Measurements from ENCODE around the gene REEP6.
A peak's percentile ranks its signal among the peaks of the same experiment; 100 is the strongest.
"Not testable (repeated sequence)": the region's sequence is repeated elsewhere in the genome, so short reads cannot be mapped to it uniquely, and the experiment has no call there.

Gene REEP6

DNA sequence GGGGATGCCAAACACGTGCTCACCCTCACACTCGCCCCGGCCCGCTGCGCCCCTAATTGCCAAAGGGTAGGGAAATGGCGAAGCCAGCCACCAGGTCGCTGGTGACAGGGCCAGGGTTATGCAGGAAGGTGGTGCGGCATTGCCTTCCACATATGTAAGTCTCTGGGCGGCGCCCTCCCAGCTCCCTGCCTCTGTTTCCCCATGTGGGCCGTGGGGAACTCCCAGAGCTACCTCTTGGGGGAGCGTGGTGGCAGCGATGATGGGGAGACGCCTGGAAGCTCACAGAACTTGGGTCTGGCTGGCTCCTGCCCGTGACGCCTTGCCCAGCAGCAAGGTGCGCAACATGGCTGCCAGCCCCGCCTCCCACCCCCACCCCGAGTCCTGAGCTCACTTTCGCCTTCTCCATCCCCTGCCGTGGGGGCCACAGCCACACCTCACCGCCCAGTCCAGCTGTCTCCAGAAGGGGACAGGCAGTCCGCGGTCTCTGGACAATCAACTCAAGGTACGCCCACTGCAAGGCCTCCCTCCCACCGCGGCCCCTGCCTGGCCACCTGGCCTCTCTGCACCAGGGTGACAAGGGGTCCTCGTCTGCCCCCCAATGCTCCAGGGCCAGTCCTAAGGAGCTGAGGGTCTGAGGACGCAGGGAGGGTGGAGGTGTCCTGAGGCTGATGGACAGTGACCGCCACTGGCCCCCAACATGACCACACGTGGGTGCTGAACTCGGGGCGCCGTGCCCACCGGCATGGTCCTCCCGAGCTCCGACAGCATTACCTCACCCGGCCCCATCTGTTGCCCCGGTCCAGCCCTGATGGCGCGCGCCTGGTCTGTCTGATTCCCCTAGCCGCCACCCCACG lies 18.5 kb upstream of the REEP6 start:
- peak; percentile 53 for DNase-seq (ENCODE audit: low spot score)

DNA sequence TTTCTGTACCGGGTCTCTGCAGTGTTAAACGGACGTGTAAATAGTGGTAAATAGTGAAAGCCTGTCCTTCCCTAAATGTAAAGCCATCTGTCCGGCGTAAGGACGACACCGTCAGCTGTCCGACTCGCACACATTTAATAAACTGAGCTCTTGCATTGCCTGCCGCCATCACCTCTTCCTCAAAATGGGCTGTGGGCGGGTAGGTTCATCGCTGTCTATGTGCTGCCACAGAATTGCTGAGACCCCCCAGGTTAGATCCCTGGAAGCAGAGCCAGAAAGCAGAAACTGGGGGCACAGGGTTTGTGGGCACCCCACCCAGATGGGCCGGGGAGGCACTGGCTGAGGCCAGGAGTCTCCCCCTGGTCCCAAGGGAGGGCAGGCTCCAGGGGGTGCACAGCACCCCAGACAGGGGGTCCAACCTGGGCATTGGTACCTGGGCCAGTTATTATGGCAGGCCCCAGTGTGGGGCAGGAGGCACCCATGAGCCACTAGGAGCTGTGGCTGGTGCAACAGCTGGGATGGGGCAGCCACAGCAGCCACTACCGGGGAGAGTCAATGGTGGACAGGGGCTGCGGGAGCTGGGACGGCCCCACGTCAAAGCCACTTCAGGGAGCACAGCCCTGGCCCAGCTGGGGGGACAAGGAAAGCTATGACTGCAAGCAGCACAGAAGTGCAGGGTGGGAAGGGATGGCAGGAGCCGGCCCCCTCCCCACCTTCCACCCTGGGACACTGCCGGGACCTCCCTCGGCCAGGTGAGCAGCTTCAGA lies 17.7 kb upstream of the REEP6 start:
- no peak for DNase-seq (ENCODE audit: low spot score)

DNA sequence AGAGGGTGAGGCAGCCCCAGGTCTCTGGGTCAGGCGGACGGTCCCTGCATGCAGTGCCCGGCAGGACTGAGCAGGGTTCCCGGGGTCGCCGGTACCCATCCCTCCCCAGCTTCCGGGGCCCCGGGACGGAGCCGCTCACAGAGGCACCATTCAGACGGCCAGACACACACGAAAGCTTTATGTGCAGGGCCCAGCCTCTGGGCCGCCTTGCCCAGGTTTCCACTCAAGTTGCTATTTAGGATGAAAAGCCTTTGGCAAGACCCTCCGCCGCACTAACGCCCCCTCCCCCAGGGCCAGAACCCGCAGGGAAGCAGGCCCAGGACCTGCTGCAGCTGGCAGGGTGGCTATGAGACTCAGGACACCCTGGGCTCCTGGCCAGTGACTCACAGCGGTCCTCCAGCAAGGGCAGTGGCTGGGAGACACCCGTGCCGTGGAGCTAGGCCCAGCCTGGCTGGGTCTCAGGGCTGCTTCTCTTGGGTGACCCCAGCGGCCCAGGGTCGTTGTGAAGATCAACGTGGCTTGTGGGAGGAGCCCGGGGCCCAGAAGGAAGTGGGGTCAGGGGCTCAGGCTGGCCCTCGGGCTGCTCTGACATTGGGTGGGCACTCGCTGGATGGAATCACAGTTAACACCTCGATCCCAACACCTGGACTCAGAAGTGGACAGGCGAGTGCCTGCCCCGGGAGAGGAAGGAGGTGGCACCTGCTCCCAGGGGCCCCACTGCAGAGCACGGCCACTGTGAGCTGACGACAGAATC lies 16.8 kb upstream of the REEP6 start:
- no peak for DNase-seq (ENCODE audit: low spot score)

DNA sequence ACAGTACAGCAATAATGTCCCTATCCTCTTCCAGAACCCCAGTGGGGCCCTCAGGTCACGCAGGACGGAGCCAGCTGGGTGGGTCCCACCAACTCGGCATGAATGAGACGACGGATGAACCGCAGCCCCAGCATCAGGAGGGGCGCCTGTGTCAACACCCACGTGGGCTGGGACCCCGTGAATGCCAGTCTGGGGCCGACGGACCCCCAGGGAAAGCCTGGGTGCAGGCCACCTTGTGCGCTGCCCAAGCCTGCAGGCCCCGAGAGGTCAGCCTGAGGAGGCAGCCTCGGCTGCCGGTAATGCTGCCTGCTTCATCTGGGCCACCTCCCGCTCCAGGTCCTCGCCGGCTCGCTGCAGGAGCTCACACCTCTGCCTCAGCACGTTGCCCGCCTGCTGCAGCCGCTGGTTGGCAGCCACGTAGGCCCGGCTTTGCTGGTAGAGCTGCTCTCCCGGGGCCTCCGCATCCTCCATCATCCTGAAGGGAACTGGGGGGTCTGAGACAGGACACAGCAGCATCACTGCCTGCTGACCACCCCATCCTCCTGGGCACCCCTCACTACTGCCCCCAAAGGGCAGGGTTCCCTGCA lies 16.1 kb upstream of the REEP6 start:
- DNase-seq (ENCODE audit: low spot score) = no peak

DNA sequence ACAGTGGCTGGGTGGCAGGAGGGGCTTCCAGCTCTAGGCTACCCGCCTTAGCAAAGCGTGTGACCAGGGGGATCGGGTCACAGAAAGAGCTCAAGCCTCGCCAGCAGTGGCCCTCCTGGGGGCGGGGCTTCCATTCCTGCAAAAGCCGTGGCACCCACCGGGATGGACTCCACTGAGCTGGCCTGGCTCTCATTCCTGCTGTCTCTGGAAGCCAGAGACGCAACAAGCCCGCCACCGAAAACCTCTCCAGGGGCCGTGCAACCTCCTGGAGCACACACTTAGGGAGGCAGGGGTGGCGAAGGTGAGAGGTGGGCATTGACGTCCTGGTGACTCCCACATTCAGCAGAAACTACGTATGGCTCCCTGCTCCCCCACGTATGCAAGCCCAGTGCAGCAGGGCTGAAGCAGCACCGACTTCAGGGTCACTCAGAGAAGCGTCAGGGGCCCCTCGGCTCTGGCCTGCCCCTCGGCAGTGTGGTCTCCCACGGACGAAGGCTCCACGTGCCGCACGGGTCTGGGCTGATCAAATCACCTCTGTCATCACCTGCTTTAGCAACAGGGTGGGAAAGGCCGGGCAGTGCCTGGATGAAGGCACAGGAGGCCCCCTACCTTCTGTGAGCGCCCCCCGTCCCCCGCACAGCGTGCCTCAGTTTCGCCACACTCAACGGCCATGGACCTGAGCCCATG lies 15.1 kb upstream of the REEP6 start:
- DNase-seq (ENCODE audit: low spot score) = no peak

DNA sequence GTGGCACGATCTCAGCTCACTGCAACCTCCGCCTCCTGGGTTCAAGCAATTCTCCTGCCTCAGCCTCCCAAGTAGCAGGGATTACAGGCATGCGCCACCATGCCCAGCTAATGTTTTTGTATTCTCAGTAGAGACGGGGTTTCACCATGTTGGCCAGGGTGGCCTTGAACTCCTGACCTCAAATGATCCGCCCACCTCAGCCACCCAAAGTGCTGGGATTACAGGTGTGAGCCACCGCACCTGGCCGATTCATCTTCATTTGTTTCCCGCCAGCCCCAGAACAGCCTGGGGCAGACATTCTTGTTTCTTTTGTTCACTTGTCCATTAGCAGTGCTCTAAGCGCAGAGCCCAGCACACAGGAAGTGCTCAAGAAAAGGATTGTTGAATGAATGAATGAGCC lies 13.9 kb upstream of the REEP6 start:
- not testable (repeated sequence) for DNase-seq (ENCODE audit: low spot score)

DNA sequence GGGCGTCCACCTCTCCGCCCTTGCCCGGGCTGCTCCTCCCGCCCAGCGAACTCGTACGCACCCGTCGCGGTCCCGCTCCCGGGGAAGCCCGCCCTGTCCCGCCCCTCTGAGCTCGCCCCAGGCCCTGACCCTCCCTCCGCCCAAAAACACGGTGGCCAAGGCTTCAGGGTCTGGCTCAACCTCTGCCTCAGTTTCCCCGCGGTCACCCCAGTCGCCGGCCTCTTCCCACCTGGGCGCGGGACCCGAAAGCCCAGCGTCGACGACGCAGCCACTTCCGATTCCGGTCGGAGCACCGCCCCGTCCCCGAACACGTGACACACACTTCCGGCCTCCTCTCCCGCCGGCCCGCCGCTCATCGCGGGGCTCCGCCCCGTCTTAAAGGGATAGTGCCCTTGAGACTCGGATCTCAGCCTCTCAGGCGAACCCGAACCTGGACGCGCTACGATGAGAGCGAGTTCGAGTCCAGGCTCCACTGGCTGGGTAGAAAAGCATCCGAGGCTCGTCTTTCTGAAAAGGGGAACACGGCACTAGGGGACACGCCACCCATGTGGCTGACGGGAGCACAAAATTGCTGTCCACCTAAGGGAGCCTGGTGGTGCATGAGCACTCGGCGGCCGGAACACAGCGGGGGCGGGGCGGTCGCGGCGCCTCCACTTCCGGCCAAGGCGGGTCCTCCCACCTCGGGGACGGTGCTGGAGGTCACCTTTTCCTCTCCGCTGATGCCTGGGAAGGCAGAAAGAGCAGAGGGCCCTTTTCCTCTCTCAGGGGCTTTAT lies 11.9 kb upstream of the REEP6 start, which contains the start of gene C19orf25:
Gene C19orf25, minus strand, starts transcription at position 282 of the 774 bp plus-strand sequence. CDS start 312 bp downstream, outside the sequence.
- DNase-seq (ENCODE audit: low spot score) = peak; percentile 94

DNA sequence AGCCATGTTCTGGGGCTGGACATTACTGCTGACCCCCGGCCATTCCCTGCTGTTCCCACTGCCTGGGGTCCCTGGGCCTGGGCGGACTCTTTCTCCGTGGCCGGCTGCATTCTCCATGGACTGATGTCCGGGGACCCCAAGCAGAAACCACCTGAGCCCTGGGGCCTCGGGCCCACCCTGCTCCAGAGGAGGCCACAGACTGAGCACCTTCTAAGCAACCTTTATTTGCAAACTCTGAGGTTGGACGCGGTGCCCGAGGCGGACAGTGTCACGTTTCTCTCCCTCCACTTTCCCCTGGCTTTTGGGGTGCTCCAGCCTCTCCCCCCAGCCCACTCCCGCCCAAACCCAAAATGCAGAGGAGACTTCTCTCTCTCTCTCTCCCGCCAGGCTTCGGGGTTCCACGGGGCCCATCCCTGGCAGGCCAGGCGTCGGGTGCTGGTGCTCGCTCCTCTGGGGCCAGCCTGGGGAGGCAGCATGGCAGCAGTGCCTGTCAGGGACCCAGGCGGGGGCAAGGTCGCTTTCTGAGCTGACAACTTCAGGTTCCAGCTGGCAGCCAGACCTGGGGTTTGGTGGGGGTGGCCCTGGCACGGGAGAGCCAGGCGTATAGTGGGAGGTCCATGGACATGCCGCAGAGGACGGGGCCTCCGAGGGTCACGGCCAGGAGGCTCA lies 9.6 kb upstream of the REEP6 start:
- DNase-seq (ENCODE audit: low spot score) = no peak

DNA sequence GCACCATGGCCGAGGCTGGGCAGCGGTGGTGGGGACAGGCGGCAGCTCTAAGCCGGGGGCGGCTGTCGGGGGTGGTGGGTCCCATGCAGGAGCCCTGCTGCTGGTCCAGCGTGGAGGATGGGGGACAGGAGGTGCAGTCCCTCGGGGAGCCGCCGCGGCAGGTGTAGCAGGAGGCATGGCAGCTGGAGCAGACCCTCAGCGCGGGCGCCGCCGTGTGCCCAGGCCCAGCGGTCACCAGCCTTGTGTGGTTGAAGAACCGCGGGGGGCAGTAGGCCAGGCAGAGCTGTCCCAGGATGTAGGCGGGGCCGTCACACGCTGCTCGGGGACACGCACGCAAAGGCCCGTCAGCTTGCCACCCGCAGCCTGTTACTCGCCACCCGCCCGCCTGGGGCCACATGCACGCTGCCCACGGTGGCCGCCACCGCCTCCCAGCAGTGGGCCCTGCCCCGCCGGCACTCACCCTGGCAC lies 9.1 kb upstream of the REEP6 start:
- no peak for DNase-seq (ENCODE audit: low spot score)

DNA sequence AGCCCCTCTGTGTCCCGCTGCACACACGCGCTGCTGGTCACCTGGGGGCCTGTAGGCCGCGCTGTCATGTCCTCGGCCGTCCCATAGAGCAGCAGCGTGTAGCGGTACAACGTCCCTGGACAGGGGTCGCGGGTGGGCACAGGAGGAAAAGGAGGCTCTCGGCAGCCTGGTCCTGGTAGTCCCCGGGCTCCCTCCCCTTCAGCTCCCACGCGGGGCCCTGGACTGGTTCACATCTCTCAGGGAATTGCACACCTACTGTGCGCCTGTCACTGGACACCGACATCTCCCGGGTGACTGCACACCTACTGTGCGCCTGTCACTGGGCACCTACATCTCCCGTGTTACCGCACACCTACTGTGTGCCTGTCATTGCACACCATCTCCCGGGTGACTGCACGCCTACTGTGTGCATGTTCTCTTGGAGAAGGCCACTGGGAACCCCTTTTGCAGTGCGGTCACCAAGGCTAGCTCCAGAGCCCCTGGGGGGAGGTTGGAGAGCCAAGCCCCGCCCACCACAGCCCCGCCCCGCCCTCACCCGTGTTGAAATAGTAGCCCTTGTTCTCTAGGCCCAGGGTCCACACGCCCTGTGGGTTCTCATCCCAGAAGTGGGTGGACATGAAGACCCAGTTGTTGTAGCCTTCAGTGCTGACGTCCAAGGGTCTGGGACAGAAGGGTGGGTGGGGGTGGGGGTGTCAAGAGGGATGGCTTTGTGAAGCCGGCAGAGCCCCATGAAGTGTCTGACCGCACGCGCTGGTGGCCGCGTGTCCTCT lies 8.4 kb upstream of the REEP6 start:
- DNase-seq (ENCODE audit: low spot score) = no peak

DNA sequence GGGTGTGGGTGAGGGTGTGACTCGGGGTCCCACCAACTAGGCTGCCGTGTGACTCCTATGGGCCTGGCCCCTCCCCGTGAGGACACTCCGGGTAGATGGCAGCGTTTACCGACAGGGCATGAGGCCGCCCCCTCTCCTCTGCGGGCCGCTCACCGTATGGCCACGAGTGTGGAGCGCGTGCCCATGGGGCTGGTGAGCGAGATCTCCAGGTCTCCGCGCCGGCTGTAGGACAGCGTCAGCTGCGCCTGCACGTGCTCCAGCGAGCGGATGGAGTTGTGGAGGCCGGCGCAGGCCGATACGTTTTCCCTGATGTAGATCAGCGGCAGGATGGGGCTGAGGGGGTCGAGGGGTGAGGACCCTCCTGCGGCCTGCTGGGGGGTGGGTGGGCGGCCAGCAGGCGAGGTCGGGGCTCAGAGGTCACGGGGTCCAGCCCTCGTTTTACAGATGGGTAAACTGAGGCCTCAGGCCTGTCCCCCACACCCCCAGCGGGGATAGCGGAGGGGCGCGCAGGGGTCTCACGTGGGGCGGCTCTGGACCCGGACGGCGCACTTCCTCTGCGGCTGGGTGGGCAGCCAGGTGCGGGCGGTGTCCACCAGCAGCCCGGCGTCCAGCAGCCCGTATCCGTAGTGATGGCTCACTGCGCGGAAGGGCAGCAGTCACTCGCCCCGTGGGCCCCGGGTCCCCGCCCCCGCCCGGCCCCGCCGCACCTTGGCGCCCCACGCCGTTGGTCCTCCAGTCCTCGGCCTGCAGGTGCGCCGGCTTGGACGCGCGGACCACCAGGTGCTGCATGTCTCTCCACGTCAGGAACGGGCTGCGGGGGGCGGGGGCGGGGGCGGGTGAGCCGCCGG lies 7.6 kb upstream of the REEP6 start:
- no peak for DNase-seq (ENCODE audit: low spot score)

DNA sequence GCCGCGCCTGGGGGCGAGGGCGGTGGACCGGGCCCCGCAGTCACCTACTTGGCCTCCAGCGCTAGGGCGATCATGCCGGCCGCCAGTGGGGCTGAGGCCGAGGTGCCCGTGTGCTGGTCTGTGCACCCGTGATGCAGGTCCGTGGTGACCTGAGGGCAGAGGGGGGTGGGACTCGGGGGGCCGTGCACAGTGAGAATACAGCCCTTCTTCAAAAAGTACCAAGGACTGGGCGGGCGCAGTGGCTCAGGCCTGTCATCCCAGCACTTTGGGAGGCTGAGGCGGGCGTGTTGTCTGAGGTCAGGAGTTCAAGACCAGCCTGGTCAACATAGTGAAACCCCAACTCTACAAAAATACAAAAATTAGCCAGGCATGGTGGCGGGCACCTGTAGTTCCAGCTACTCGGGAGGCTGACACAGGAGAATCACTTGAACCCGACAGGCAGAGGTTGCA lies 7.0 kb upstream of the REEP6 start:
- no peak for DNase-seq (ENCODE audit: low spot score)

DNA sequence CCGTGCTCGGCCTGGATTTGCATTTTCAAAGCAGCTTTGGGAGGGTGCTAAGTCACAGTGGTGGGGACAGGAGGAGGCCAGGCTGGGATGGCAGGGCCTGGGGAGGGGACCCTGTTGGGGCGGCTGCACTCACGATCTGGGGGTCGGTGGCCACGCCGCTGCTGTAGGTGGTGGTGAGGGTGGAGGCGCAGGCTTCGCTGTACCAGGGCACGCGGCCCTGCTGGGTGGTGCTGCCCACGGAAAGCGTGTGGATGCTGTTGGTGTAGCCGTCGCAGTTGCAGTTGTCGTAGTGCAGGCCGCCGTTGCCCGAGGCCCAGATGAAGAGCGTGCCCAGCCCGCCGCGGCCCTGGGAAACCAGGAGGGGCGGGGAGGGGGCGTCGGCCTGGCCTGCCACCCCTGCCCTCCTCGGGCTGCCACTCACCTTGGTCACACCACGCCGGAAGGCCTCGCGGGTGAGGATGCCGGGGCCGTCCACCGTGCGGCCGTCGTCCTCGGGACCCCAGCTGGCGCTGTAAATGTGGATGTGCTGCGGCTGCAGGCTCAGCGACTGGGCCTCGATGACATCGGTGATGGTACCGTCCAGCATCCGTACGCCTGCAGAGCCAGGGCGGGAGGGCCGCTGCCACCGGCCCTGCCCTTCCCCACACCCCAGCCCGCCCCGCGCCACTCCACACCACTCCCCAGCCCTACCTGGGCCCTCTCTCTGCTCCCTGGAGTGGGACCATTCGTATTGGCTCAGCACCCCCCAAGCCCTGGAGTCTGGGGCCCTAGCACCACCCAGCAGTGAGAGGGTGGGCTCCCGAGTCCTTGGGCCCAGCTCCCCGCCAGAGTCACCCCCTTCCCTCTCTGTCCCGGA lies 4.0 kb upstream of the REEP6 start:
- no peak for DNase-seq (ENCODE audit: low spot score)

DNA sequence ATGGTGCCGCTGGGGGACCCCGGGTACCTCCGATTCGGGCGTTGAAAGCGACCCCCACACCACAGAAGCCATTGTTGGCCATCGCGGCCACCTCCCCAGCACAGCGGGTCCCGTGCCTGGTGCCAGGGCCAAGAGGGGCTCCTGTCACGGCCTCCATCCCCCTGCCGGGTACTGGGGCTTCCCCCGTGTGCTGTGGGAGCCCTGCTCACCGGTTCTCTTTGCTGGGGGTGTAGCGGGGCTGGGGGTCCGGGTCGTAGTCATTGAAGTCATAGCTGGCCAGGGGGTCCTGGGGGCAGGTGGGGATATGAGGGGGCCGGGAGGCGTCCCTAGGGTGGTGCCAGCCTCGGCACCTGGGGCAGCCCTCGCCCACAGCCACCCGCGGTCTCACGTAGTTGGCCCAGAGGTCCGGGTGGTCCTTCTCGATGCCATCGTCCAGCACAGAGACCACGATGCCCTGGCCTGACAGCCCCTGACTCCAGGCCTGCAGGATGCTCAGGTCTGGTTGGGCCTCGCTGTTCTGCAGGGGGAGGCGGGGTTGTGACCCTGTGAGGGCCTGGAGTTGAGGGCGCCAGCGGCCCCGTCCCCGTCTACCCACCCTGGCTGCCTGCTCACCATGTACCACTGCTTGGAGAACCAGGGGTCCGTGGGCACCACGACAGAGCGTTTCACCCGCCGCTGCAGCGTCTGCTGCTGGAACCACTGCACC lies 3.3 kb upstream of the REEP6 start:
- no peak for DNase-seq (ENCODE audit: low spot score)

DNA sequence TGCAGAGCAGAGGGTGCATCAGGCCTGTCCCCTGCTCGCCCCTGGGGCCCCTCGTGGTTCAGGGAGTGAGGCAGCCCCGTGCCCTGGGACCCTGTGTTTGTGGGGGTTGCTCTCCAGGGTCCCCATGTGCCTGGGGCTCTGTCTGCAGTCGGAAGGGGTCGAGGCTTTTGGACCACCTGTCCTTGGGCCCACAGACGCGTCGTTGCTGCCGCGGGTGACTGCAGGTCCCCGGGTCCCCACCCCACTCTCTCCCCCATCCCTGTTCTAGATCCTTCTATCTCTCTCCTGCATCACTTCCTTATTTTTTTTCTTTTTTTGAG lies 2.7 kb upstream of the REEP6 start:
- DNase-seq (ENCODE audit: low spot score) = no peak

DNA sequence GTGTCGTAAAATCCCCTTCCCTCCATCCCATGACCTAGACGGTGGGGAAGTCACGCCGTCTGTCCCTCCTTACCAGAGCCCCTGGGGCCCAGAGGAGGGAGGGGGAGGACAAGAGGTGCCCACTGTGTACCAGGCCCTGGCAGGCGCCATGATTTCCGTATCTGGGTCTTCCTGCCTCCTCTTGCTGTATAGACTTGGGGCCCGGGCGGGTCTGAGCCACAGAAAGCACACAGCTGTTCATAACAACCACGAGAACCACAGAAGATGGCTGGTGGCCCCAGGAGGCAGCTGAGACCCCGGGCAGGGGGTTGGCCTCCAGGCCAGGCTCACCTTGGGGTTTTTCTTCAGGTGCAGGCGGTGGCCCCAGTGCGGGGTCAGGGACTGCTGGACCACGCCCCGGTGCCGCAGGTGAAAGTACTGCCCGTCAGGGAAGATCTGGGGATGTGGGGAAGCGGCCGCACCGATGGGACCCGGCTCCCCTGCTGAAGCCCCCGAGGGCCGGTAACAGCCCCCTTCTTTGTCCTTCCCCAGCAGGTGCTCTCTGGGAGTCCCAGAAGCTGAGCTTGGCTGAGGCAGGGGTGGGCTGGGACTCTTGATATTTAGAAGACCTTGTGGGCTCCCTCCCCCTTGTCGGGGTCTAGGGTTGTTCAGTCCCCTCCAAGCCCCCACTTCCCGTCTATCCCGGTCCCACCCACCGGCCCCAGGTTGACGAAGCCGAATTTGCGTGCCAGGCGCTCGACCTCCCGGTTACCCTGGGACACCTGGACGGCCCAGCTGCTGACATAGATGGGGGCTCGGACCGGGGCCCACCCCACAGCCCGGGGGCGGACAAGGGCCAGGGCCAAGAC lies 1.3 kb upstream of the REEP6 start:
- DNase-seq (ENCODE audit: low spot score) = no peak

Measured in cerebellar cortex (tissue), 1 donor.